Measurements from ENCODE around the gene ANP32B. TPM values are rescaled to one million over a fixed set of nuclear protein-coding genes. Genes with fewer than 3 reads are reported as not detected.

ANP32B gene
- total RNA-seq, 1 donor from 2014 or later: 153 TPM

- Mint-ChIP-seq H3K4me1 (ENCODE audit: low read depth) (peaks cover 1% of the 10 kb centered on the region), H3K9me3 (ENCODE audit: low read depth) (no peaks in the 10 kb centered on the region), H3K27me3 (peaks cover 12% of the 10 kb centered on the region), H3K4me3 (ENCODE audit: low read depth) (no peak overlapping the region), H3K27ac (no peak overlapping the region), H3K36me3 (ENCODE audit: insufficient read depth) (no peaks in the 10 kb centered on the region)
- no peak for TF ChIP-seq CTCF (IDR thresholded peaks at IDR 0.05; ENCODE audit: unreplicated experiment)
- DNase-seq (ENCODE audit: low spot score, unreplicated experiment): no peak
Observed at GRCh38 chr9:97962136-97962535, 21.0 kb upstream of the ANP32B start.

- Mint-ChIP-seq H3K4me3 (ENCODE audit: low read depth) (no peak overlapping the region), H3K27me3 (peaks cover 12% of the 10 kb centered on the region), H3K27ac (no peak overlapping the region), H3K9me3 (ENCODE audit: low read depth) (no peaks in the 10 kb centered on the region), H3K4me1 (ENCODE audit: low read depth) (peaks cover 1% of the 10 kb centered on the region), H3K36me3 (ENCODE audit: insufficient read depth) (no peaks in the 10 kb centered on the region)
- no peak for TF ChIP-seq CTCF (IDR thresholded peaks at IDR 0.05; ENCODE audit: unreplicated experiment)
- DNase-seq (ENCODE audit: low spot score, unreplicated experiment): no peak
Observed at GRCh38 chr9:97962575-97962974, 20.6 kb upstream of the ANP32B start.

GRCh38 chr9:97963232-97963631, 19.9 kb upstream of the ANP32B start:
- TF ChIP-seq CTCF (IDR thresholded peaks at IDR 0.05; ENCODE audit: unreplicated experiment): no peak
- Mint-ChIP-seq H3K4me3 (ENCODE audit: low read depth) (no peak overlapping the region), H3K27me3 (peaks cover 17% of the 10 kb centered on the region), H3K4me1 (ENCODE audit: low read depth) (peaks cover 1% of the 10 kb centered on the region), H3K36me3 (ENCODE audit: insufficient read depth) (no peaks in the 10 kb centered on the region), H3K9me3 (ENCODE audit: low read depth) (no peaks in the 10 kb centered on the region), H3K27ac (no peak overlapping the region)
- DNase-seq (ENCODE audit: low spot score, unreplicated experiment): no peak

GRCh38 chr9:97964901-97965300, 18.2 kb upstream of the ANP32B start:
- Mint-ChIP-seq H3K4me1 (ENCODE audit: low read depth) (peaks cover 1% of the 10 kb centered on the region), H3K36me3 (ENCODE audit: insufficient read depth) (no peaks in the 10 kb centered on the region), H3K4me3 (ENCODE audit: low read depth) (no peak overlapping the region), H3K27ac (no peak overlapping the region), H3K9me3 (ENCODE audit: low read depth) (no peaks in the 10 kb centered on the region), H3K27me3 (peaks cover 12% of the 10 kb centered on the region)
- TF ChIP-seq CTCF (IDR thresholded peaks at IDR 0.05; ENCODE audit: unreplicated experiment): no peak
- no peak for DNase-seq (ENCODE audit: low spot score, unreplicated experiment)

- Mint-ChIP-seq H3K4me1 (ENCODE audit: low read depth) (peaks cover 1% of the 10 kb centered on the region), H3K36me3 (ENCODE audit: insufficient read depth) (no peaks in the 10 kb centered on the region), H3K27ac (no peak overlapping the region), H3K9me3 (ENCODE audit: low read depth) (no peaks in the 10 kb centered on the region), H3K27me3 (peaks cover 17% of the 10 kb centered on the region), H3K4me3 (ENCODE audit: low read depth) (no peak overlapping the region)
- DNase-seq (ENCODE audit: low spot score, unreplicated experiment): no peak
- no peak for TF ChIP-seq CTCF (IDR thresholded peaks at IDR 0.05; ENCODE audit: unreplicated experiment)
Observed at GRCh38 chr9:97966493-97966892, 16.6 kb upstream of the ANP32B start.

Data from progenitor cell of endocrine pancreas (in vitro differentiated cells).